Esophagus squamous epithelium (tissue), 4 donors: Measurements from ENCODE around the gene MAGI1.

Source experiments
- CTCF ChIP-seq, 6 experiments: fragments of 450-650 bp in 4 of 6; fragments of 200-600 bp in 2 of 6; sonication (generic) in 2 of 6; IDR thresholded peaks; one replicate each; pipeline ENCODE4 v1.5.1; 2016 to 2019; ENCODE audit warnings: antibody characterized with exemption in 6 of 6, mild to moderate bottlenecking in 4 of 6, moderate library complexity in 4 of 6
- POLR2A ChIP-seq, 4 donors: fragments of 450-650 bp; IDR thresholded peaks; one replicate each; pipeline ENCODE4 v1.6.1; 2017; ENCODE audit warnings: antibody characterized with exemption in 4 of 4, mild to moderate bottlenecking in 4 of 4, moderate library complexity in 3 of 4

GRCh38 chr3:65808407-65808806, 230.3 kb downstream of the MAGI1 start:
- no peak for TF ChIP-seq CTCF (IDR thresholded peaks at IDR 0.05)
- TF ChIP-seq POLR2A (IDR thresholded peaks at IDR 0.05): no peak
